Measurements from ENCODE around the gene NAV3.

NAV3 gene

GRCh38 chr12:77830583-77831351 is at the start of gene NAV3:
Gene NAV3, plus strand, starts transcription at chr12:77830894. Its CDS starts 568 bp downstream, at chr12:77831462.
- H3K4me1 Mint-ChIP-seq, result peaks cover 6% of the 10 kb centered on the region
- no peaks in the 10 kb centered on the region for H3K27me3 Mint-ChIP-seq (ENCODE audit: low read depth, poor library complexity)
- no peaks in the 10 kb centered on the region for H3K9me3 Mint-ChIP-seq
- H3K27ac Mint-ChIP-seq, result peak within 1 kb of the TSS; percentile 14
- no peak for DNase-seq
- no peak for TF ChIP-seq CTCF (IDR thresholded peaks at IDR 0.05)
- no peaks in the 10 kb centered on the region for H3K36me3 Mint-ChIP-seq (ENCODE audit: low read depth)
- H3K4me3 Mint-ChIP-seq, result no peak within 1 kb of the TSS

GRCh38 chr12:77782034-77782433 is 48.7 kb upstream of the NAV3 start:
- no peaks in the 10 kb centered on the region for H3K9me3 Mint-ChIP-seq
- TF ChIP-seq CTCF (IDR thresholded peaks at IDR 0.05), result no peak
- no peak for DNase-seq
- H3K4me1 Mint-ChIP-seq, result no peaks in the 10 kb centered on the region
- peaks cover 5% of the 10 kb centered on the region for H3K27me3 Mint-ChIP-seq (ENCODE audit: low read depth, poor library complexity)
- H3K27ac Mint-ChIP-seq, result no peak overlapping the region
- no peak overlapping the region for H3K4me3 Mint-ChIP-seq
- H3K36me3 Mint-ChIP-seq (ENCODE audit: low read depth), result no peaks in the 10 kb centered on the region

- DNase-seq, result no peak
- H3K4me3 Mint-ChIP-seq, result no peak overlapping the region
- no peaks in the 10 kb centered on the region for H3K9me3 Mint-ChIP-seq
- H3K36me3 Mint-ChIP-seq (ENCODE audit: low read depth), result no peaks in the 10 kb centered on the region
- no peak overlapping the region for H3K27ac Mint-ChIP-seq
- H3K4me1 Mint-ChIP-seq, result no peaks in the 10 kb centered on the region
- H3K27me3 Mint-ChIP-seq (ENCODE audit: low read depth, poor library complexity), result peaks cover 5% of the 10 kb centered on the region
- no peak for TF ChIP-seq CTCF (IDR thresholded peaks at IDR 0.05)
Measured at GRCh38 chr12:77782766-77783165, 47.9 kb upstream of the NAV3 start.

- Mint-ChIP-seq H3K9me3 (no peaks in the 10 kb centered on the region), H3K4me3 (no peak overlapping the region), H3K36me3 (ENCODE audit: low read depth) (no peaks in the 10 kb centered on the region), H3K27me3 (ENCODE audit: low read depth, poor library complexity) (no peaks in the 10 kb centered on the region), H3K4me1 (no peaks in the 10 kb centered on the region), H3K27ac (no peak overlapping the region)
- no peak for TF ChIP-seq CTCF (IDR thresholded peaks at IDR 0.05)
- no peak for DNase-seq
Measured at GRCh38 chr12:77785211-77785610, 45.5 kb upstream of the NAV3 start.

GRCh38 chr12:77786675-77787074 is 44.0 kb upstream of the NAV3 start:
- no peak for TF ChIP-seq CTCF (IDR thresholded peaks at IDR 0.05)
- Mint-ChIP-seq H3K36me3 (ENCODE audit: low read depth) (no peaks in the 10 kb centered on the region), H3K4me1 (no peaks in the 10 kb centered on the region), H3K27ac (no peak overlapping the region), H3K27me3 (ENCODE audit: low read depth, poor library complexity) (no peaks in the 10 kb centered on the region), H3K9me3 (no peaks in the 10 kb centered on the region), H3K4me3 (no peak overlapping the region)
- no peak for DNase-seq

Measured in nephron progenitor cell (in vitro differentiated cells).